CD4-positive, CD25-positive, alpha-beta regulatory T cell (primary cell): ENCODE results near the gene ZBTB26. TPM values are rescaled to one million over a fixed set of nuclear protein-coding genes. Genes with fewer than 3 reads are reported as not detected.

Experiments
- ATAC-seq, 2 donors: fragments of 150-1000 bp; cut with Tn5 transposase; one replicate each; pipeline ENCODE4 v1.10.0; 2021; ENCODE audit warnings: low read depth in 2 of 2, moderate number of reproducible peaks in 2 of 2, moderate library complexity in 1 of 2
- DNase-seq, 3 donors: peaks; one replicate each; pipeline versions ENCODE4 v3.0.0 to v3.0.0-alpha.2; 2012 to 2022; ENCODE audit warnings: mixed read lengths in 1 of 3
- H3K27ac ChIP-seq: one replicate; pipeline ENCODE4 v1.7.0; 2013; ENCODE audit warnings: mild to moderate bottlenecking, low read length; ENCODE audit not compliant: insufficient read depth, poor library complexity, severe bottlenecking
- H3K27me3 ChIP-seq: one replicate; pipeline ENCODE4 v1.7.0; 2013; ENCODE audit warnings: low read length; ENCODE audit not compliant: control insufficient read depth, insufficient read depth
- H3K36me3 ChIP-seq: one replicate; pipeline ENCODE4 v1.7.0; 2013; ENCODE audit warnings: mild to moderate bottlenecking, low read length, moderate library complexity; ENCODE audit not compliant: control insufficient read depth, insufficient read depth
- H3K4me1 ChIP-seq: 2 replicates; pipeline ENCODE4 v1.7.0; 2013; ENCODE audit warnings: mild to moderate bottlenecking, low read length; ENCODE audit not compliant: insufficient read depth, control insufficient read depth, poor library complexity, severe bottlenecking
- H3K4me3 ChIP-seq: one replicate; pipeline ENCODE4 v1.7.0; 2013; ENCODE audit warnings: low read depth, mild to moderate bottlenecking, low read length, moderate library complexity
- H3K9me3 ChIP-seq, 2 experiments: 1 replicate in 1 of 2; 2 replicates in 1 of 2; pipeline ENCODE4 v1.7.0; 2013; ENCODE audit warnings: low read length in 2 of 2, mild to moderate bottlenecking in 1 of 2, moderate library complexity in 1 of 2; ENCODE audit not compliant: control insufficient read depth in 2 of 2
- H3K27ac Mint-ChIP-seq, 3 donors: one replicate each; pipeline ENCODE4 v1.8.0; 2020 to 2022; ENCODE audit warnings: mild to moderate bottlenecking in 3 of 3, mixed read lengths in 3 of 3, moderate library complexity in 2 of 3
- H3K27me3 Mint-ChIP-seq: one replicate; pipeline ENCODE4 v1.8.0; 2022; ENCODE audit warnings: mild to moderate bottlenecking, mixed read lengths
- H3K36me3 Mint-ChIP-seq: one replicate; pipeline ENCODE4 v1.8.0; 2020; ENCODE audit warnings: mixed read lengths
- H3K4me1 Mint-ChIP-seq, 4 donors: one replicate each; pipeline ENCODE4 v1.8.0; 2020 to 2022; ENCODE audit warnings: mixed read lengths in 4 of 4, mild to moderate bottlenecking in 1 of 4
- H3K4me3 Mint-ChIP-seq, 4 donors: one replicate each; pipeline ENCODE4 v1.8.0; 2020 to 2022; ENCODE audit warnings: mild to moderate bottlenecking in 4 of 4, mixed read lengths in 4 of 4, moderate library complexity in 3 of 4
- H3K9me3 Mint-ChIP-seq, 7 donors: one replicate each; pipeline ENCODE4 v1.8.0; 2020 to 2022; ENCODE audit warnings: mixed read lengths in 7 of 7, mild to moderate bottlenecking in 3 of 7, moderate library complexity in 2 of 7
- polyA plus RNA-seq, 4 donors: library from polyadenylated mRNA; unstranded; fragments of 300-500 nt; fragmentation: Illumina TruSeq; gene quantifications; one replicate each; pipeline ENCODE4 v1.2.3, GENCODE V29; 2021
- total RNA-seq: library from RNA; stranded (reverse); gene quantifications from one replicate; pipeline ENCODE4 v1.2.3, GENCODE V29; 2022

ZBTB26 gene
- 5.9 TPM for total RNA-seq
- polyA plus RNA-seq = 1 to 10 TPM in 2 of 4 donors, under 1 TPM in 2; 0.70 to 1.4 (median 1.1) TPM

GRCh38 chr9:122931226-122932121 is at the start of gene ZBTB26:
Gene ZBTB26 (minus strand): TSS chr9:122931512. CDS start chr9:122919934, 11,578 bp downstream.
- H3K9me3 Mint-ChIP-seq = no peaks in the 10 kb centered on the region
- H3K27me3 ChIP-seq = no peaks in the 10 kb centered on the region
- peaks cover 29% of the 10 kb centered on the region for H3K4me1 ChIP-seq
- H3K4me3 Mint-ChIP-seq = peak within 1 kb of the TSS in 1 of 4 donors; percentile 98
- peak; percentile 82 to 91 (median 88) for DNase-seq
- H3K27ac ChIP-seq = peak within 1 kb of the TSS; percentile 91
- H3K36me3 ChIP-seq = peaks cover 1% of the 10 kb centered on the region
- H3K9me3 ChIP-seq = no peaks in the 10 kb centered on the region
- peak within 1 kb of the TSS; percentile 96 for H3K4me3 ChIP-seq
- peak; percentile 93 to 97 for ATAC-seq
- H3K27ac Mint-ChIP-seq = peak within 1 kb of the TSS in 2 of 3 donors; percentile 67 to 96
- H3K4me1 Mint-ChIP-seq = peaks cover 12 to 27% (median 19%) of the 10 kb centered on the region in 4 donors
- no peaks in the 10 kb centered on the region for H3K27me3 Mint-ChIP-seq
- no peaks in the 10 kb centered on the region for H3K36me3 Mint-ChIP-seq

- Mint-ChIP-seq H3K27ac (no peak overlapping the region), H3K27me3 (no peaks in the 10 kb centered on the region), H3K36me3 (peaks cover 4% of the 10 kb centered on the region), H3K9me3 (peaks cover 0 to 1% (median 0%) of the 10 kb centered on the region in 7 donors), H3K4me1 (peaks cover 2 to 24% (median 15%) of the 10 kb centered on the region in 4 donors), H3K4me3 (no peak overlapping the region)
- no peak overlapping the region for H3K27ac ChIP-seq
- H3K4me1 ChIP-seq = no peaks in the 10 kb centered on the region
- no peaks in the 10 kb centered on the region for H3K27me3 ChIP-seq
- H3K36me3 ChIP-seq = peaks cover 12% of the 10 kb centered on the region
- H3K9me3 ChIP-seq = no peaks in the 10 kb centered on the region
- no peak overlapping the region for H3K4me3 ChIP-seq
- DNase-seq (no peak), ATAC-seq (no peak)
Measured at GRCh38 chr9:122978601-122979000, 47.3 kb upstream of the ZBTB26 start.

- H3K36me3 Mint-ChIP-seq = peaks cover 18% of the 10 kb centered on the region
- Histone ChIP-seq H3K36me3 (peaks cover 15% of the 10 kb centered on the region), H3K4me1 (no peaks in the 10 kb centered on the region), H3K27ac (no peak overlapping the region), H3K9me3 (no peaks in the 10 kb centered on the region), H3K4me3 (no peak overlapping the region), H3K27me3 (no peaks in the 10 kb centered on the region)
- DNase-seq = no peak
- no peak for ATAC-seq
- H3K4me1 Mint-ChIP-seq = peaks cover 0 to 19% (median 7%) of the 10 kb centered on the region in 4 donors
- H3K4me3 Mint-ChIP-seq = no peak overlapping the region
- H3K9me3 Mint-ChIP-seq = peaks cover 0 to 1% (median 0%) of the 10 kb centered on the region in 7 donors
- H3K27ac Mint-ChIP-seq = no peak overlapping the region
- no peaks in the 10 kb centered on the region for H3K27me3 Mint-ChIP-seq
Measured at GRCh38 chr9:122975196-122975595, 43.9 kb upstream of the ZBTB26 start.

- no peak overlapping the region for H3K4me3 ChIP-seq
- DNase-seq (no peak), ATAC-seq (no peak)
- H3K4me1 ChIP-seq = no peaks in the 10 kb centered on the region
- H3K36me3 ChIP-seq = peaks cover 23% of the 10 kb centered on the region
- no peaks in the 10 kb centered on the region for H3K9me3 ChIP-seq
- peaks cover 42% of the 10 kb centered on the region for H3K36me3 Mint-ChIP-seq
- peaks cover 0 to 20% (median 9%) of the 10 kb centered on the region in 4 donors for H3K4me1 Mint-ChIP-seq
- H3K9me3 Mint-ChIP-seq = peaks cover 0 to 7% (median 2%) of the 10 kb centered on the region in 7 donors
- H3K27me3 Mint-ChIP-seq = no peaks in the 10 kb centered on the region
- no peak overlapping the region for H3K27ac ChIP-seq
- no peaks in the 10 kb centered on the region for H3K27me3 ChIP-seq
- H3K27ac Mint-ChIP-seq = no peak overlapping the region
- no peak overlapping the region for H3K4me3 Mint-ChIP-seq
Measured at GRCh38 chr9:122961139-122961538, 29.8 kb upstream of the ZBTB26 start.

GRCh38 chr9:122955961-122956360 is 24.6 kb upstream of the ZBTB26 start:
- no peak overlapping the region for H3K27ac Mint-ChIP-seq
- H3K27me3 Mint-ChIP-seq = no peaks in the 10 kb centered on the region
- Histone ChIP-seq H3K27ac (no peak overlapping the region), H3K27me3 (no peaks in the 10 kb centered on the region), H3K4me1 (no peaks in the 10 kb centered on the region), H3K4me3 (no peak overlapping the region), H3K9me3 (no peaks in the 10 kb centered on the region), H3K36me3 (peaks cover 20% of the 10 kb centered on the region)
- no peak overlapping the region for H3K4me3 Mint-ChIP-seq
- peaks cover 22% of the 10 kb centered on the region for H3K36me3 Mint-ChIP-seq
- H3K9me3 Mint-ChIP-seq = peaks cover 0 to 7% (median 0%) of the 10 kb centered on the region in 7 donors
- DNase-seq = no peak
- peaks cover 15 to 26% (median 18%) of the 10 kb centered on the region in 4 donors for H3K4me1 Mint-ChIP-seq
- ATAC-seq = no peak

GRCh38 chr9:122954253-122954691 is 23.0 kb upstream of the ZBTB26 start:
- Histone ChIP-seq H3K9me3 (no peaks in the 10 kb centered on the region), H3K4me1 (no peaks in the 10 kb centered on the region), H3K36me3 (peaks cover 5% of the 10 kb centered on the region), H3K4me3 (no peak overlapping the region), H3K27me3 (no peaks in the 10 kb centered on the region), H3K27ac (no peak overlapping the region)
- peaks cover 12% of the 10 kb centered on the region for H3K36me3 Mint-ChIP-seq
- no peak overlapping the region for H3K4me3 Mint-ChIP-seq
- H3K4me1 Mint-ChIP-seq = peaks cover 25 to 34% (median 31%) of the 10 kb centered on the region in 4 donors
- H3K27ac Mint-ChIP-seq = no peak overlapping the region
- DNase-seq (no peak), ATAC-seq (no peak)
- H3K9me3 Mint-ChIP-seq = peaks cover 0 to 3% (median 0%) of the 10 kb centered on the region in 7 donors
- no peaks in the 10 kb centered on the region for H3K27me3 Mint-ChIP-seq

GRCh38 chr9:122951056-122951455 is 19.7 kb upstream of the ZBTB26 start:
- H3K9me3 ChIP-seq = no peaks in the 10 kb centered on the region
- Mint-ChIP-seq H3K36me3 (peaks cover 8% of the 10 kb centered on the region), H3K4me3 (no peak overlapping the region), H3K4me1 (peaks cover 44 to 51% (median 47%) of the 10 kb centered on the region in 4 donors), H3K27ac (no peak overlapping the region), H3K27me3 (no peaks in the 10 kb centered on the region), H3K9me3 (no peaks in the 10 kb centered on the region)
- H3K36me3 ChIP-seq = no peaks in the 10 kb centered on the region
- H3K4me3 ChIP-seq = no peak overlapping the region
- no peak for ATAC-seq
- H3K4me1 ChIP-seq = peaks cover 6% of the 10 kb centered on the region
- H3K27ac ChIP-seq = no peak overlapping the region
- no peak for DNase-seq
- no peaks in the 10 kb centered on the region for H3K27me3 ChIP-seq
